LNCAP (cell line): ENCODE results near the gene NFATC2.

Experiments used
- CTCF ChIP-seq: fragments of 450-650 bp; IDR thresholded peaks from 2 replicates; pipeline ENCODE4 v1.5.1; 2017; ENCODE audit warnings: mild to moderate bottlenecking

Gene NFATC2

GRCh38 chr20:51386586-51386985, 155.9 kb downstream of the NFATC2 start:
- TF ChIP-seq CTCF = no peak

GRCh38 chr20:51385646-51386530, 156.6 kb downstream of the NFATC2 start:
- TF ChIP-seq CTCF = peak; percentile 46; the same call in 1 of the 2 replicates

GRCh38 chr20:51384875-51385274, 157.6 kb downstream of the NFATC2 start:
- TF ChIP-seq CTCF = no peak

- TF ChIP-seq CTCF = no peak
These were observed 158.5 kb downstream of the NFATC2 start for GRCh38 chr20:51383891-51384510.

GRCh38 chr20:51382986-51383821, 159.3 kb downstream of the NFATC2 start:
- no peak for TF ChIP-seq CTCF

GRCh38 chr20:51382111-51382985, 160.2 kb downstream of the NFATC2 start:
- TF ChIP-seq CTCF = no peak
